ENCODE results near the gene TTC12. TPM values are rescaled to one million over a fixed set of nuclear protein-coding genes. Genes with fewer than 3 reads are reported as not detected.

The TTC12 gene
- total and polyA plus RNA-seq, 9 of the 15 experiments (the other 6 are each of a cell fraction or from before 2014, with no cell fraction given) = 5.1 to 19.9 (median 13.4) TPM

- no peaks in the 10 kb centered on the region for H3K9me1 ChIP-seq (ENCODE audit: control insufficient read depth, insufficient read depth, low read length)
These were observed 95.1 kb downstream of the TTC12 start for GRCh38 chr11:113409526-113409925.

GRCh38 chr11:113410414-113411135 is 96.2 kb downstream of the TTC12 start:
- BruUV-seq (replicated peaks) = no TSS peak
- WGBS (ENCODE audit: insufficient coverage, low coverage, missing lambda C conversion rate) = 12% methylated on average over 15 of the region's 21 CpGs
- Histone ChIP-seq H4K20me1 (replicated peaks; ENCODE audit: control insufficient read depth, insufficient read depth, low read length) (peaks cover 5% of the 10 kb centered on the region; the same call in 1 of the 2 replicates), H3K9me3 (replicated peaks; ENCODE audit: control insufficient read depth, insufficient read depth, low read depth, low read length) (no peaks in the 10 kb centered on the region), H3K79me2 (ENCODE audit: control insufficient read depth, insufficient read depth, low read length) (no peaks in the 10 kb centered on the region), H3K27me3 (ENCODE audit: control insufficient read depth in 2 of 2, insufficient read depth in 2 of 2, low read length in 2 of 2) (peaks cover 4 to 72% of the 10 kb centered on the region in 2 experiments; a peak in 3 of 5 replicates), H3K9ac (ENCODE audit: insufficient read depth in 1 of 2, low read depth in 2 of 2, low read length in 2 of 2) (no peak overlapping the region), H3K4me2 (ENCODE audit: insufficient read depth, low read length) (no peak overlapping the region), H3K9me1 (ENCODE audit: control insufficient read depth, insufficient read depth, low read length) (no peaks in the 10 kb centered on the region), H3K4me1 (replicated peaks in 1 of 2; ENCODE audit: control insufficient read depth in 2 of 2, insufficient read depth in 2 of 2, low read length in 2 of 2) (no peaks in the 10 kb centered on the region), H3K4me3 (no peak overlapping the region), H2AFZ (ENCODE audit: low read depth, low read length) (no peak overlapping the region), H3K27ac (ENCODE audit: extremely low read depth, low read depth, low read length) (no peak overlapping the region), H3K36me3 (ENCODE audit: control insufficient read depth, insufficient read depth, low read length) (no peaks in the 10 kb centered on the region)
- intact Hi-C loops (cut with micrococcal nuclease) = no loop called here
- no peak for FAIRE-seq
- in situ Hi-C loops (cut with MboI) = no loop called here
- TF ChIP-seq ZBTB26 (CRISPR knock-in tag; IDR thresholded peaks at IDR 0.05) (no peak), HDAC2 (IDR thresholded peaks at IDR 0.05) (no peak), ETV1 (tag; conservative IDR thresholded peaks at IDR 0.05; ENCODE audit: low read depth) (no peak), CTCF (IDR thresholded peaks at IDR 0.05 in 2 of 3, conservative IDR thresholded peaks at IDR 0.05 in 1 of 3; ENCODE audit: insufficient read depth in 2 of 3, low read depth in 1 of 3, low read length in 3 of 3) (0 out of 6 replicates have a peak, but pooled peaks of 2 of the 3 experiments have one; percentile 14 to 22), SUPT5H (IDR thresholded peaks at IDR 0.05) (no peak)
- ChIA-PET CTCF (ENCODE audit: low intra/inter-chr PET ratio) (no interaction called here), POLR2A (no interaction called here)
- no peak for DNase-seq (ENCODE audit: extremely low read depth in 1 of 4, low spot score in 3 of 4)
- peak; percentile 62 for ATAC-seq

More at GRCh38 chr11:113409526-113409925, 95.1 kb downstream of the TTC12 start:
- Histone ChIP-seq H3K4me3 (no peak overlapping the region), H3K4me1 (replicated peaks in 1 of 2; ENCODE audit: control insufficient read depth in 2 of 2, insufficient read depth in 2 of 2, low read length in 2 of 2) (no peaks in the 10 kb centered on the region), H3K27ac (ENCODE audit: extremely low read depth, low read depth, low read length) (no peak overlapping the region), H3K79me2 (ENCODE audit: control insufficient read depth, insufficient read depth, low read length) (no peaks in the 10 kb centered on the region), H3K9me3 (replicated peaks; ENCODE audit: control insufficient read depth, insufficient read depth, low read depth, low read length) (no peaks in the 10 kb centered on the region), H3K36me3 (ENCODE audit: control insufficient read depth, insufficient read depth, low read length) (no peaks in the 10 kb centered on the region), H3K9ac (ENCODE audit: insufficient read depth in 1 of 2, low read depth in 2 of 2, low read length in 2 of 2) (no peak overlapping the region), H3K27me3 (ENCODE audit: control insufficient read depth in 2 of 2, insufficient read depth in 2 of 2, low read length in 2 of 2) (peaks cover 0 to 69% of the 10 kb centered on the region in 2 experiments; a peak in 3 of 5 replicates), H4K20me1 (replicated peaks; ENCODE audit: control insufficient read depth, insufficient read depth, low read length) (peaks cover 5% of the 10 kb centered on the region; the same call in 1 of the 2 replicates), H3K4me2 (ENCODE audit: insufficient read depth, low read length) (no peak overlapping the region), H2AFZ (ENCODE audit: low read depth, low read length) (no peak overlapping the region)
- ChIA-PET POLR2A (no interaction called here), CTCF (ENCODE audit: low intra/inter-chr PET ratio) (no interaction called here)
- no peak for DNase-seq (ENCODE audit: extremely low read depth in 1 of 4, low spot score in 3 of 4)
- no peak for ATAC-seq
- no peak for FAIRE-seq
- BruUV-seq (replicated peaks) = no TSS peak
- TF ChIP-seq SMAD4 (CRISPR knock-in tag; conservative IDR thresholded peaks at IDR 0.05) = no peak
- intact Hi-C loops (cut with micrococcal nuclease) = no loop called here
- in situ Hi-C loops (cut with MboI) = no loop called here
- 0% methylated on average over 3 of the region's 3 CpGs for whole genome bisulfite sequencing (ENCODE audit: insufficient coverage, low coverage, missing lambda C conversion rate)
